Activated T-cell treated with anti-CD3 and anti-CD28 coated beads, Interleukin-2, amount 50 U/mL, for 48 hours (primary cell): ENCODE measurements around the gene ARID2.
A peak's percentile ranks its signal among the peaks of the same experiment; 100 is the strongest.

Experiments used
- DNase-seq, 2 experiments: peaks; one replicate each; pipeline ENCODE4 v3.0.0-alpha.2; 2020

The ARID2 gene

GRCh38 chr12:45725631-45726602 is 3.6 kb upstream of the ARID2 start:
- peak in 1 of 2 experiments; percentile 36 for DNase-seq

GRCh38 chr12:45726603-45727300 is 2.8 kb upstream of the ARID2 start:
- peak; percentile 56 to 58 for DNase-seq

GRCh38 chr12:45727301-45727979 is 2.1 kb upstream of the ARID2 start:
- peak; percentile 90 for DNase-seq

DNA sequence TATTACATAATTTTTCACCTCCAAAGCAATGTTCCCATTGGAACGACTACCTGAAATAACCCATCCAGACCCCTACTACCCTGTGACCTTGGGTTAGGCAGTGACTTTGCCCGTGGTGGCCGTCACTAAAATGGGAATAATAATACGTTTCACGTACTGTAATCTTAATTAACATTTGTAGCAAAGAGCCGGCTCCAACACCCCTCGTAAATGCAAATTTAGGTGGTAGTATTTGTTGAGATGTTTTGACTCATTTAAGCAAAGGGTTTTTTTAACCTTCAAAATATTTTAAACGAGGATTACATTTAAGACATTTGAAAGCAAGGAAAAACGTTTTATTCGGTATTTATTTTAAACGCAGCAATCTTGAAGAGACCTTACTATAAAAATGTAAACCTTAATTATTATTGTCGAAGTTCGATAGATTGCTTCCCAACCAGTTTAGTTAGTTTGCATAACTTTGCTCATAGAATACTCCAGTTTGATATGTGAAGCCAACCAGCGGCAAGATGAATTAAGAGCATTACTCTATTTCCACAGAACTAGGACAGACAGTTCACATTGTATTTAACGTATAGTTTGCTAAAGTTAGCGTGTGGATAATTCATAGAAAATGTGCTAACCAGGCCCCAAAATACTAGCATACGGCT is 1.4 kb upstream of the ARID2 start:
- no peak for DNase-seq

GRCh38 chr12:45728630-45729232 is 775 bp upstream of the ARID2 start:
- DNase-seq, result peak; percentile 96 to 97

- peak in 1 of 2 experiments; percentile 70 for DNase-seq
These were observed 510 bp downstream of the ARID2 start for GRCh38 chr12:45730084-45730347.

DNA sequence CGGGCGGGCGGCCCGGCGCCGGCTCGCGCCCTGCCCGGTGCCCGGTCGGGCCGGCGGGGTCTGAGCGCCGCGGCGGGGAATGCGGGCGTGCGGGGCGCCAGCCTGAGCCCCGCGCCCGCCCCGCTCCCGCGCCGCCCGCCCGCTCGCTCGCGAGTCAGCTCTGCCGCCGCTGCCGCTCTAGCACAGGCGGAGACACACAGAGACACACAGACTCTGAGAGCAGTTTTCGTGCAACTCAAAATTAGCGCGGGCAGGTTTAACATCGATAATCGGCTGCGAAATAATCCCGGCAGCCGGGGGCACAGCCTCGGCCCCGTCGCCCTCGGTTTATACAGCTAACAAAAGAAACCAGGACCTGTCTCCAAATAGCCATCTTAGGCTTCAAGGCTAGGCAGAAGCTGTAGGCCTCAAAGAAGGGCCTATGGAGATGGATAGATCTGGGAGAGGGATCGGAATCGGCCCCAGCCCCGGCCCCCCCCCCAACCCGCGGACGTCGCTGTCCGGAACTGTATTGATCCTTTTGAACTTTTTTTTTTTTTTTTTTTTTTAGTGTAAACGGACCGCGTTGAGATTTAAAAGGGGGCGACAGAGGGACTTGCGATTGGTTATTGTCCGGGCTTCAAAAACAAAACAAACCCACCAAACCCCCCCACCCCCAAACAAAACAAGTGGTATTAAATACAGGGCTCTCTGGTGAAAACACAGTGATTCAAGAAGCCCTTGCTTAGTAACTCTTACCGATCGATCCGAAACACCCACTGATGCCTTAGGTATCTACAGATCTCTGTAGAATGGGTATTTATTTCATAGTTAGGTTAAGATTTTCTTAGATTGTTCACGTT is 1.1 kb downstream of the ARID2 start:
- DNase-seq, result peak; percentile 74 to 76

GRCh38 chr12:45731190-45731775 is 1.8 kb downstream of the ARID2 start:
- no peak for DNase-seq

DNA sequence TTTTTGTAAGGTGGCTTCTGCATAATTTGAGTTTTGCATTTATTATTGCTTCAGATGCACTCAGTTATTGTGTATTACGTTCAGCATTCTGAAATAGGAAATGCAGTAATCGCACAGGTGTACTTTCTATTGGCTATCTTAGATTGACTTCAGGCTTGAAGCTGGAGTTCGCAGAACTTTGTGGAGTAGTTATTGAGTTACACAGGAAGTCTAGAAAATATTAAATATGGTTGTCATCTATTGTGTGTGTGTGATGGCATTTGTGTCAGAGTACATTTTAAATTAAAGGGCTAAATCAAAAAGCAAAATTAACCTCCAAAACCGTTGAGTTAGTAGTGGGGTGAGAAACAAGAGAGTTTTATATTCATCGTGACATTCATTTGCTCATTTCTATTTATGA is 2.7 kb downstream of the ARID2 start:
- no peak for DNase-seq

GRCh38 chr12:45732936-45733335 is 3.4 kb downstream of the ARID2 start:
- no peak for DNase-seq

GRCh38 chr12:45737638-45738037 is 8.1 kb downstream of the ARID2 start:
- DNase-seq, result no peak

DNA sequence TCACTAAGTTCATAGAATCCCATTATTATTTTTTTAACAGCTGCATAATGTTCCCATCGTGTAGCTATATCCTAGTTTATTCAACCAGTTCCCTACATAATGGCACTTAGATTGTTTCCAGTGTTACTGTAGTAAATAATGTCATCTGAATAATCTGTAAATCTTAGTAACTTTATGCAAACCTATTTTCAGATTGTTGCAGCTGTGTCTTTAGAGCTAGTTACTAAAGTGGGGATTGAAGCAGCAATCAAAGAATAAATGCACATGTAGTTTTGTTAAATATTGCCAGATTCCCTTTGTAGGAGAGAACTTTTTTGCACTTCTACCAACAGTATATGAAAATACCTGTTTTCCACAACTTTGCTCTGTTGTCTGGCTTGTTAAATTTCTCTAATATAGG is 13.1 kb downstream of the ARID2 start:
- no peak for DNase-seq

- no peak for DNase-seq
These were observed 13.7 kb downstream of the ARID2 start for GRCh38 chr12:45743247-45743646.

DNA sequence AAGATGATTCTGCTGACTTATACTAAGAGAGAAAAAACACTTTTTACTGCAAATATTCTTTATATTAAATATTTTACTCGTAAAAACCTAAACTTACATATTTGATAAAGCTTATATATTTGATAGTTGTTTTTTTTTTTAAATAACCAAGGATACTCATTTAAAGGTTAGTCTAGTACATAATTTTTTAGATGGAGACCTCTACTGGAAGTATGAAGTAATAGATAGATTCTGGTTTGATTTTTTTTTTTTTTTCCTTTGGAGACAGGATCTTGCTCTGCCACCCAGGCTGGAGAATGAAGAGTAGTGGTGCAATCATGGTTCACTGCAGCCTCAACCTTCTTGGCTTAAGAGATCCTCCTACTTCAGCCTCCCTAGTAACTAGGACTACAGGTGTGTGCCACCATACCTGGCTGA is 16.4 kb downstream of the ARID2 start:
- DNase-seq, result no peak

- DNase-seq, result no peak
These were observed 27.2 kb downstream of the ARID2 start for GRCh38 chr12:45756666-45757065.

DNA sequence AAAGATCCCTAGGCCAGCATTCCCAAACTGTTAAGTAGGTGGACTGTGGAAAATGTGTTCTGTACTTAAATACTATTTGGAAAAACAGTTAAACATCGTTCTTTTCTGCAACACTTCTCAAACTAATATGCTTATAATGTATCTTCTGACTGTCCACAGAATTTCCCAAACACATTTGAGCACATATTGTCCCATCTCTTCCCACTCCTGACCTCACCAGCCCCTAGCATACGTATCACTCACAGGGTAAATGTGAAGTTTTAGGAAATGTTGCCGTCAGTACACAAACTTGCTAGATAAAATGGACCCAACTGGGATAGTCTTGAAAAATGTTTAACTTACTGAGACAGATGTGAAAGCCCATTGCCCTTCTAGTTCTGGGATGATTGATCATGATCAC is 27.7 kb downstream of the ARID2 start:
- DNase-seq, result no peak

- no peak for DNase-seq
These were observed 30.8 kb downstream of the ARID2 start for GRCh38 chr12:45760333-45760732.

GRCh38 chr12:45762185-45763110 is 32.9 kb downstream of the ARID2 start:
- no peak for DNase-seq

GRCh38 chr12:45763381-45763780 is 33.9 kb downstream of the ARID2 start:
- no peak for DNase-seq

- DNase-seq, result no peak
These were observed 38.7 kb downstream of the ARID2 start for GRCh38 chr12:45768194-45768593.
